Loucy (cell line): ENCODE measurements around the gene ATG7.

Experiments
- H2AFZ ChIP-seq: fragments of 200-600 bp; sonication (generic); 2 replicates; pipeline ENCODE4 v1.6.0; 2016; ENCODE audit warnings: antibody characterized with exemption, mild to moderate bottlenecking, low read length, moderate library complexity
- H3F3A ChIP-seq: fragments of 200-600 bp; 2 replicates; pipeline ENCODE4 v1.6.0; 2016; ENCODE audit warnings: antibody characterized with exemption, low read depth, mild to moderate bottlenecking
- H3K27me3 ChIP-seq: fragments of 200-600 bp; sonication (generic); 2 replicates; pipeline ENCODE4 v1.6.1; 2014; ENCODE audit warnings: low read length, mild to moderate bottlenecking; ENCODE audit not compliant: insufficient read depth, poor library complexity, severe bottlenecking
- H3K36me3 ChIP-seq: fragments of 200-600 bp; sonication (generic); 2 replicates; pipeline ENCODE4 v1.6.1; 2016; ENCODE audit warnings: low read length; ENCODE audit not compliant: insufficient read depth
- H3K4me1 ChIP-seq: fragments of 200-600 bp; sonication (generic); 2 replicates; pipeline ENCODE4 v1.5.1; 2014; ENCODE audit warnings: low read length, mild to moderate bottlenecking; ENCODE audit not compliant: insufficient read depth, poor library complexity, severe bottlenecking
- H3K4me2 ChIP-seq: fragments of 200-600 bp; sonication (generic); 2 replicates; pipeline ENCODE4 v1.6.0; 2014; ENCODE audit warnings: antibody characterized with exemption, low read length, low read depth, mild to moderate bottlenecking; ENCODE audit not compliant: poor library complexity, severe bottlenecking
- H3K4me3 ChIP-seq: fragments of 200-600 bp; sonication (generic); 2 replicates; pipeline ENCODE4 v1.5.1; 2014; ENCODE audit warnings: low read length, mild to moderate bottlenecking, mixed read lengths; ENCODE audit not compliant: poor library complexity, severe bottlenecking
- H3K79me2 ChIP-seq: fragments of 200-600 bp; sonication (generic); 2 replicates; pipeline ENCODE4 v1.6.1; 2014; ENCODE audit warnings: low read length; ENCODE audit not compliant: insufficient read depth
- H3K9ac ChIP-seq: fragments of 200-600 bp; sonication (generic); 2 replicates; pipeline ENCODE4 v1.6.0; 2014; ENCODE audit warnings: mild to moderate bottlenecking, low read depth, low read length, moderate library complexity; ENCODE audit not compliant: poor library complexity, severe bottlenecking
- H3K9me2 ChIP-seq: fragments of 200-600 bp; sonication (generic); replicated peaks from 2 replicates; pipeline ENCODE4 v1.6.1; 2016; ENCODE audit warnings: low read depth, low read length, mixed read lengths
- H3K9me3 ChIP-seq: fragments of 200-600 bp; sonication (generic); 2 replicates; pipeline ENCODE4 v1.6.1; 2014; ENCODE audit warnings: mild to moderate bottlenecking, antibody characterized with exemption, low read length, low read depth; ENCODE audit not compliant: insufficient read depth
- H4K20me1 ChIP-seq: fragments of 200-600 bp; sonication (generic); 2 replicates; pipeline ENCODE4 v1.6.0; 2014; ENCODE audit warnings: antibody characterized with exemption, low read length, mild to moderate bottlenecking; ENCODE audit not compliant: insufficient read depth, poor library complexity, severe bottlenecking
- CTCF ChIP-seq: fragments of 200-600 bp; sonication (generic); conservative IDR thresholded peaks from 2 replicates; pipeline ENCODE4 v1.5.1; 2014; ENCODE audit warnings: mild to moderate bottlenecking, antibody characterized with exemption, low read length
- EZH2phosphoT487 ChIP-seq: fragments of 200-600 bp; IDR thresholded peaks from 2 replicates; pipeline ENCODE4 v1.6.1; 2018; ENCODE audit warnings: antibody characterized with exemption, mild to moderate bottlenecking, moderate library complexity, borderline replicate concordance

ATG7 gene

DNA sequence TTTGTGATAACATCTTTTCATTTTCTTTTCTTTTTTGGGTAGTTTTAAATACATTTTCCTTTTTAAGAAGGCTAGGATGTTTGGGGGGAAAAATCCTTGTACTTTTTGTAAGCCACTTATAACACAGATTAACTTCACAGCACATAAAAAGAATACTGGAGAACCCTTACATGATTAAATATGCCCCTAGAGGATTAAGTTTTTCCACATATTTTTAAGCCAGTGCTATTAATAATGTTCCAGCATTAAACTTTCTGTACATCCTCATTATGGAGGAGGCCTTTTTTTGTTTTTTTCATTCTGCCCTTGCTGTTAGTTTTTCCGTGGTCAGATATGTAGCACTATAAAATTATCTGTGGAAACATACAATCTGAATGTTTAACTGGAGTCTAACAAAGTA, 147.9 kb downstream of the ATG7 start:
- Histone ChIP-seq H3K36me3 (no peaks in the 10 kb centered on the region), H3K27me3 (no peaks in the 10 kb centered on the region), H4K20me1 (no peaks in the 10 kb centered on the region), H3K9me2 (no peaks in the 10 kb centered on the region), H3K9me3 (no peaks in the 10 kb centered on the region), H3F3A (no peaks in the 10 kb centered on the region), H3K4me1 (no peaks in the 10 kb centered on the region), H3K4me2 (no peak overlapping the region), H3K4me3 (no peak overlapping the region), H2AFZ (no peak overlapping the region), H3K79me2 (no peaks in the 10 kb centered on the region), H3K9ac (no peak overlapping the region)
- TF ChIP-seq CTCF: no peak
- TF ChIP-seq EZH2phosphoT487: no peak

- H3K27me3 ChIP-seq: no peaks in the 10 kb centered on the region
- H3K79me2 ChIP-seq: no peaks in the 10 kb centered on the region
Observed at GRCh38 chr3:11422291-11422690, 150.1 kb downstream of the ATG7 start.

DNA sequence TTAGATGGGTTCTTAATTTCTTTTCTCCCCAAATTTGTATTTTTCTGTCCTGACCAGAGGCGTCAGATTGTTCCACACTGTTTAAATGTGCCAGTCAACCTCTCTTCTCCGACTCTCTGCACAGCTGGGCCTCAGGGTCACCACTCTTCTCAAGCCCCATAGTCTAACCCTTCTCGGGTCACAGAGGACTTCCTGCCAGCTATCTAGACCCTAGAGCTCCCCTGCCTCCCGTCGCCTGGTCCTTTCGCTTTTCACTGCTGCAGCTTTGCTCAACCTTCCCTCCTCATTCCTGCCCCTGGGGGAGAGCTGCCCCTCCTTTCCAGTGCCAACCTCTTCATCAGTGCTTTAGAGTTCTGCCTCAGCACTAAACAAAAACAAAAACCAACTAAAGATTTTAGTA, 151.7 kb downstream of the ATG7 start:
- Histone ChIP-seq H3K9me2 (no peaks in the 10 kb centered on the region), H3K4me2 (no peak overlapping the region), H3K27me3 (no peaks in the 10 kb centered on the region), H3K9me3 (no peaks in the 10 kb centered on the region), H3K4me3 (no peak overlapping the region), H3K4me1 (no peaks in the 10 kb centered on the region), H4K20me1 (no peaks in the 10 kb centered on the region), H3F3A (no peaks in the 10 kb centered on the region), H3K79me2 (no peaks in the 10 kb centered on the region), H3K36me3 (peaks cover 7% of the 10 kb centered on the region; the same call in 1 of the 2 replicates), H2AFZ (no peak overlapping the region), H3K9ac (no peak overlapping the region)
- TF ChIP-seq CTCF: no peak
- TF ChIP-seq EZH2phosphoT487: no peak

More at GRCh38 chr3:11422291-11422690, 150.1 kb downstream of the ATG7 start:
- peaks cover 4% of the 10 kb centered on the region; the same call in 1 of the 2 replicates for H3K36me3 ChIP-seq
- H3F3A ChIP-seq: no peaks in the 10 kb centered on the region
- no peak overlapping the region for H3K4me3 ChIP-seq
- H3K4me1 ChIP-seq: no peaks in the 10 kb centered on the region
- no peaks in the 10 kb centered on the region for H3K9me2 ChIP-seq
- TF ChIP-seq CTCF: no peak
- TF ChIP-seq EZH2phosphoT487: no peak
- no peaks in the 10 kb centered on the region for H4K20me1 ChIP-seq
- no peak overlapping the region for H2AFZ ChIP-seq
- no peak overlapping the region for H3K4me2 ChIP-seq
- H3K9ac ChIP-seq: no peak overlapping the region
- H3K9me3 ChIP-seq: no peaks in the 10 kb centered on the region
